ENCODE measurements around the gene DOK1.

The DOK1 gene

DNA sequence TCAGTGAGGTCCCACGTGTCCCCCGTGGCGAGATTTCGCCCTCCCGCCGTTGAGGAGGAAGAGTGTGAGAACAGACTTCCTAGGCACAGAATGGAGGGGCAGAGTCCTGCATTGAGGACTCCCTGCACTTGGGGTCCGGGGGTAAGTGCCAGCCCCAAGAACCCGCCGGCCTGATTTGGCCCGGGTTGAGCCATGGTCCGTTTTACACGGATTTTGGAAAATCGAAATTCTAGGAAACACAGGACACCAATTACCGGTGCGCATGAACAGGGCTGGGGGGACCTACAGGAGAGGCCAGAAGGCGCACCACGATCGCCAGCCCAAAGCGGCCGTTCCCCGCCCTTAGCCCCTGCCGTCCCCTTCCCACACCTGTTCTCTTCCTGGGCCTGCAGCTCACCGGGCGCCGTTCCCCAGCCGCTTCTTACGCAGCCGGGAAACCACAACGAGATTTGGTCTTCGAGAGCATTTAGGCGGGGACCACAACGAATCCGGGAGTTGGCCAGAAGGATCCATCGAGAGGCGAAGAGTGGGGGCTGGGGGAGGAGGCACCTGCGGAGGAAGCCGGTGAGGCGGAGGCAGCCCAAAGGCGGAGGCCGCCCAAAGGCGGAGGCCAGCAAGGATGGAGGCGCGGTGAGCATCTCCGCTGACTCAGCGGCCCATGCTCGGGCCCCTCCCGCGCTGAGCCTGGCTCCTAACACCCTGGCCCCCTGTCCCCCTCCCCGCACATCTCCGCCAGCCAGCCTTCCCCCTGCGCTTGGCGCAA, 40.7 kb upstream of the DOK1 start:
- Histone ChIP-seq H3K9ac (no peak overlapping the region), H3K36me3 (no peaks in the 10 kb centered on the region), H3K4me1 (peaks cover 16% of the 10 kb centered on the region), H3K4me2 (peak overlapping the region; percentile 47), H3K27ac (no peak overlapping the region), H3K4me3 (0 out of 2 replicates have a peak overlapping the region, but pooled peaks have one; percentile 41), H3K9me3 (peaks cover 27% of the 10 kb centered on the region; the same call in 1 of the 2 replicates), H4K20me1 (peaks cover 39% of the 10 kb centered on the region), H3K27me3 (peaks cover 100% of the 10 kb centered on the region)
- no peak for TF ChIP-seq Cebpa-rat (IDR thresholded peaks at IDR 0.05)

DNA sequence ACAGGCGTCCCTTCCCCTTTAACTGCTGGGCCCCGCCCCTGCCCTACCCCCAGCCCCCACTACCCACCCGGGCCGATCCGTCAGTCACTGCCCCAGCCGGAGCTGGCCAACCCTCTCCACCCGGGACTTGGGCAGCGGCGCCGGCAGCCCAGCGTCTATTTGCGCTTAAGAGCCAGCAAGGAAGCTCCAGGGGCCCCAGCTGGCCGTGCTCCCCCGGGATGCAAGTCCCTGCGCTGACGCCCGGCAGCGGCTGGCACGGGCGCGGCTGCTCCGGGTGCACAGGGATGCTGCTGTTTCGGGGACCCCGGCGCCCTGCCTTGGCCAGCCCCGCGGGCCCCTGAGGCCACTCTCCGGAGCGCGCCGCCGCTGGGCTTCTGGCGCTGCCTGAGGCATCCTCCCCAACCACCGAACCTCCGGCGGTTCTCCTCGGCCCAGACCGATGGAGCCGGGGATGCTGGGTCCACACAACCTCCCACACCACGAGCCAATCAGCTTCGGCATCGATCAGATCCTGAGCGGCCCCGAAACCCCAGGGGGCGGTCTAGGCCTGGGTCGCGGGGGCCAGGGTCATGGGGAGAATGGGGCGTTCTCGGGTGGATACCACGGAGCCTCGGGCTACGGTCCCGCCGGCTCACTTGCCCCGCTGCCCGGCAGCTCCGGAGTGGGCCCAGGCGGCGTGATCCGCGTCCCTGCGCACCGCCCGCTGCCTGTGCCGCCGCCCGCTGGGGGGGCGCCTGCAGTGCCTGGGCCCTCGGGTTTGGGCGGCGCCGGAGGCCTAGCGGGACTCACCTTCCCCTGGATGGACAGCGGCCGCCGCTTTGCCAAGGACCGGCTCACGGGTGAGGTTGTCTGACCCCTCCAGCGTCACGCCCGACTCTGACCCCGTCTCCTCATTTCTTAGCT, 39.9 kb upstream of the DOK1 start, which contains the start of gene TLX2:
Gene TLX2, plus strand, starts transcription at position 83 of the 903 bp plus-strand sequence. Its CDS starts 357 bp downstream, at position 440.
- TF ChIP-seq Cebpa-rat (IDR thresholded peaks at IDR 0.05), result no peak
- Histone ChIP-seq H4K20me1 (peaks cover 39% of the 10 kb centered on the region), H3K4me1 (peaks cover 16% of the 10 kb centered on the region), H3K27ac (no peak within 1 kb of the TSS), H3K9ac (no peak within 1 kb of the TSS), H3K36me3 (no peaks in the 10 kb centered on the region), H3K27me3 (peaks cover 100% of the 10 kb centered on the region), H3K4me3 (peak within 1 kb of the TSS; percentile 41; the same call in 1 of the 2 replicates), H3K4me2 (peak within 1 kb of the TSS; percentile 47), H3K9me3 (peaks cover 27% of the 10 kb centered on the region; the same call in 1 of the 2 replicates)

DNA sequence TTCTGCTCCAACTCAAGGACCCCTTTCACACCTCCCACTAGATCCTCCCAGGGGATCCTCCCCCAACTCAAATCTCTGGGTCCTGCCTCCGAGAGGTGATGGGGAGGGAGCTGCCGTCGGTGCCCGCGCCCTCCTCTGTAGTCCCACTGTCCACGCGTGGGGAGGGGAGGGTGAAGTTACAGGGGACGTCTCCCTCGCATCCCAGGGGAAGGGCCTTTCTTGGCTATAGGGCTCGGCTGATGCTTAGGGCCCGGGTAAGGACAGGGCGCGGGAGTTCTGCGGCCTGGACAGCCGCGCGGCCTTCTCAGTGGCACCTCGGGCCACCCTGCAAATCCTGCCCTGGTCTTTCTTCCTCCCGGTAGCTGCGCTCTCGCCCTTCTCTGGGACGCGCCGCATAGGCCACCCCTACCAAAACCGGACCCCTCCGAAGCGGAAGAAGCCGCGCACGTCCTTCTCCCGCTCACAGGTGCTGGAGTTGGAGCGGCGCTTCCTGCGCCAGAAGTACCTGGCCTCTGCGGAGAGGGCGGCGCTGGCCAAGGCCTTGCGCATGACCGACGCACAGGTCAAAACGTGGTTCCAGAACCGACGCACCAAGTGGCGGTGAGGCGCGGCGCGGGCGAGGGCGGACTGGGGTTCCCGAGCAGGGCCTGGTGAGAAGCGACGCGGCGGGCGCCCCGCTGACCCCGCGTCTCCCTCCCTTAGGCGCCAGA, 39.1 kb upstream of the DOK1 start:
- H3K9me3 ChIP-seq, result peaks cover 27% of the 10 kb centered on the region; the same call in 1 of the 2 replicates
- no peaks in the 10 kb centered on the region for H3K36me3 ChIP-seq
- peak overlapping the region; percentile 47; the same call in 1 of the 2 replicates for H3K4me2 ChIP-seq
- H3K27ac ChIP-seq, result no peak overlapping the region
- H3K9ac ChIP-seq, result no peak overlapping the region
- peaks cover 39% of the 10 kb centered on the region for H4K20me1 ChIP-seq
- no peak for TF ChIP-seq Cebpa-rat (IDR thresholded peaks at IDR 0.05)
- H3K27me3 ChIP-seq, result peaks cover 100% of the 10 kb centered on the region
- H3K4me3 ChIP-seq, result 0 out of 2 replicates have a peak overlapping the region, but pooled peaks have one; percentile 41
- peaks cover 16% of the 10 kb centered on the region for H3K4me1 ChIP-seq

DNA sequence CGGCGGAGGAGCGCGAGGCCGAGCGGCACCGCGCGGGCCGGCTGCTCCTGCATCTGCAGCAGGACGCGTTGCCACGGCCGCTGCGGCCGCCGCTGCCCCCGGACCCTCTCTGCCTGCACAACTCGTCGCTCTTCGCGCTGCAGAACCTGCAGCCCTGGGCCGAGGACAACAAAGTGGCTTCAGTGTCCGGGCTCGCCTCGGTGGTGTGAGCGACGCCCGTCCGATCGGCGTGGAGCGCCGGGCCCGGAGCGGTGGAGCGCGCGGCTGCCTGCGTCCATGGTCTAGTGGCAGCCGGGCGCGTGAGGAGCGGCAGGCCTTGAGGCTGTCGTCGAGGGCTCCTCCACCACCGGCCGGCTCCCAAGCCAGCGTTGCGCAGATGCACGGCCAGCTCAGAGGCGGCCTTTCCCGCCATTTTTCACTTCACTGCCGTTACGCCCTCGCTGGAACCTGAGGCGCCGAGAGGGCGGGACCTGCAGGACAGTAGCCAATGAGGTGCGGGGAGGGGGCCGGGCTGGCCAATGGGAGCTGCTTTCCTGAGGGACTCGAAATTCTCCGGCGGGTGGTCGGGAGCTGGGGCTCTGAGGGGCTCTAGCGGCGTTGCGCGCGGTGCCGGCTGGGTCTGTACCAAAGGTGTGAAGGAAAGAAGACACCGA, 38.4 kb upstream of the DOK1 start:
- H3K4me2 ChIP-seq, result no peak overlapping the region
- no peak overlapping the region for H3K4me3 ChIP-seq
- H3K9me3 ChIP-seq, result peaks cover 27% of the 10 kb centered on the region; the same call in 1 of the 2 replicates
- H4K20me1 ChIP-seq, result peaks cover 39% of the 10 kb centered on the region
- no peak overlapping the region for H3K9ac ChIP-seq
- no peak overlapping the region for H3K27ac ChIP-seq
- H3K36me3 ChIP-seq, result no peaks in the 10 kb centered on the region
- H3K27me3 ChIP-seq, result peaks cover 97% of the 10 kb centered on the region
- peaks cover 16% of the 10 kb centered on the region for H3K4me1 ChIP-seq
- TF ChIP-seq Cebpa-rat (IDR thresholded peaks at IDR 0.05), result no peak

- H3K36me3 ChIP-seq, result no peaks in the 10 kb centered on the region
- H3K4me3 ChIP-seq, result no peak overlapping the region
- peaks cover 16% of the 10 kb centered on the region for H3K4me1 ChIP-seq
- TF ChIP-seq Cebpa-rat (IDR thresholded peaks at IDR 0.05), result no peak
- H3K9ac ChIP-seq, result no peak overlapping the region
- H3K27ac ChIP-seq, result no peak overlapping the region
- H3K4me2 ChIP-seq, result no peak overlapping the region
- H3K9me3 ChIP-seq, result peaks cover 27% of the 10 kb centered on the region; the same call in 1 of the 2 replicates
- H4K20me1 ChIP-seq, result peaks cover 39% of the 10 kb centered on the region
- H3K27me3 ChIP-seq, result peaks cover 92% of the 10 kb centered on the region
Measured at GRCh38 chr2:74516650-74517049, 37.9 kb upstream of the DOK1 start.

DNA sequence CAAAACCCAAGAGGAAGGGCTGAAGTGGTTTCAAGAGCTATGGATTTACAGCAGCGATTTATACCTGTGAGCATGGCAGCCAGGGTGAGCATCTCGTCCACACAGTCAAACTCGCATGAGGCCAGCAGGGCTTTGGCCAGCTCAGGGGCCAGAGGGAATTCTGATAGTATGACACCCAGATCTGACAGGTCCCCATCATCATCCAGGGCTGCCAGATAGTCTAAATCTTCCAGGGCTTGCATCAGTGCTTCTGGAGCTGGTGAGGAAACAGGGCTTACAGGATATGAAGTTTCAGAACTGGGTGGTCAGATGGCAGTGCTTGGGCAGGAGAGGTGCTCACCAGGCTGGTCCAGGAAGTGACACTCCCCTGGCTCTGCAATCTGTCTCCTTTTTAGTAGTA, 32.0 kb upstream of the DOK1 start:
- Histone ChIP-seq H3K9me3 (no peaks in the 10 kb centered on the region), H3K36me3 (peaks cover 23% of the 10 kb centered on the region), H4K20me1 (no peaks in the 10 kb centered on the region; the same call in 1 of the 2 replicates), H3K4me3 (no peak overlapping the region), H3K4me2 (no peak overlapping the region), H3K4me1 (peaks cover 5% of the 10 kb centered on the region), H3K9ac (no peak overlapping the region), H3K27ac (no peak overlapping the region), H3K27me3 (peaks cover 33% of the 10 kb centered on the region)
- no peak for TF ChIP-seq Cebpa-rat (IDR thresholded peaks at IDR 0.05)

GRCh38 chr2:74524005-74524404, 30.5 kb upstream of the DOK1 start:
- TF ChIP-seq Cebpa-rat (IDR thresholded peaks at IDR 0.05), result no peak
- H3K9ac ChIP-seq, result no peak overlapping the region
- no peaks in the 10 kb centered on the region for H3K9me3 ChIP-seq
- H3K36me3 ChIP-seq, result peaks cover 31% of the 10 kb centered on the region
- peaks cover 11% of the 10 kb centered on the region for H4K20me1 ChIP-seq
- peaks cover 20% of the 10 kb centered on the region for H3K4me1 ChIP-seq
- no peak overlapping the region for H3K4me3 ChIP-seq
- no peak overlapping the region for H3K27ac ChIP-seq
- H3K4me2 ChIP-seq, result no peak overlapping the region
- peaks cover 18% of the 10 kb centered on the region for H3K27me3 ChIP-seq

- TF ChIP-seq Cebpa-rat (IDR thresholded peaks at IDR 0.05), result no peak
- no peak overlapping the region for H3K4me2 ChIP-seq
Measured at GRCh38 chr2:74524955-74525716, 29.4 kb upstream of the DOK1 start.

More at GRCh38 chr2:74524955-74525716, 29.4 kb upstream of the DOK1 start:
- Histone ChIP-seq H3K4me1 (peaks cover 20% of the 10 kb centered on the region), H3K27ac (no peak overlapping the region), H4K20me1 (peaks cover 12% of the 10 kb centered on the region), H3K4me3 (no peak overlapping the region), H3K9ac (no peak overlapping the region), H3K9me3 (no peaks in the 10 kb centered on the region), H3K27me3 (peaks cover 7% of the 10 kb centered on the region), H3K36me3 (peaks cover 31% of the 10 kb centered on the region)
